ENCODE data around the gene CSTB.

GRCh38 chr21:43770066-43770655 lies 5.9 kb downstream of the CSTB start:
- TF ChIP-seq, protein P1, sequence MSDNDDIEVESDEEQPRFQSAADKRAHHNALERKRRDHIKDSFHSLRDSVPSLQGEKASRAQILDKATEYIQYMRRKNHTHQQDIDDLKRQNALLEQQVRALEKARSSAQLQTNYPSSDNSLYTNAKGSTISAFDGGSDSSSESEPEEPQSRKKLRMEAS (IDR thresholded peaks at IDR 0.05), result no peak
- no peak for TF ChIP-seq PHF8 (conservative IDR thresholded peaks at IDR 0.05; ENCODE audit: low read depth, low read length)
- TF ChIP-seq RAD21 (IDR thresholded peaks at IDR 0.05 in 1 of 2, conservative IDR thresholded peaks at IDR 0.05 in 1 of 2; ENCODE audit: low read depth in 2 of 2, low read length in 2 of 2), result no peak
- TF ChIP-seq TAF1 (IDR thresholded peaks at IDR 0.05; ENCODE audit: low read depth, low read length), result no peak
